GM06990 (cell line): ENCODE measurements around the gene LENG8.

Experiments
- DNase-seq: peaks from one replicate; pipeline ENCODE4 v3.0.0-alpha.2; 2011; ENCODE audit not compliant: insufficient read length; ENCODE audit errors: extremely low read depth
- H3K27me3 ChIP-seq: replicated peaks from 2 replicates; pipeline ENCODE4 v1.6.0; 2011; ENCODE audit warnings: low read length; ENCODE audit not compliant: control insufficient read depth, insufficient read depth
- H3K36me3 ChIP-seq: 2 replicates; pipeline ENCODE4 v1.5.1; 2011; ENCODE audit warnings: low read length; ENCODE audit not compliant: control insufficient read depth, insufficient read depth
- H3K4me3 ChIP-seq: replicated peaks from 2 replicates; pipeline ENCODE4 v1.5.1; 2011; ENCODE audit warnings: low read depth, mild to moderate bottlenecking, control low read depth, low read length
- TF ChIP-seq, protein P1 (sequence below): IDR thresholded peaks from 2 replicates; pipeline ENCODE4 v1.5.1; 2011; ENCODE audit warnings: low read length, control low read depth, mild to moderate bottlenecking, inconsistent platforms; ENCODE audit not compliant: insufficient read depth, poor library complexity, severe bottlenecking

LENG8 gene

DNA sequence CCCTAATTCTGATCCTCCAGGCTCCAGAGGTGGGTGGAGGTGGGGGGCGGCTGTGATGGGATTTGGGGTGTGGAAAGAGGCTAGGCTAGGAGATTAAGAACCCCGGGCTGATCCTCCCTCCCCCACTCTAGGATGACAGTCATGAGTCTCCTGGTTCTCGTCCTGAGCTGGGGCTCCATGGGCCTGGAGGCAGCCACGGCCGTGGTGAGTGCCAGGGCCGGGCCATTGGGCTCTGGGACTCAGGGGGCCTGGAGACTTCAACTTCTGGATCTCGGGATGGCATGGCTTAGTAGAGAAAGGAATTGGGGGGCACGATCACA lies 19.9 kb upstream of the LENG8 start:
- no peaks in the 10 kb centered on the region for H3K36me3 ChIP-seq
- TF ChIP-seq, protein P1, sequence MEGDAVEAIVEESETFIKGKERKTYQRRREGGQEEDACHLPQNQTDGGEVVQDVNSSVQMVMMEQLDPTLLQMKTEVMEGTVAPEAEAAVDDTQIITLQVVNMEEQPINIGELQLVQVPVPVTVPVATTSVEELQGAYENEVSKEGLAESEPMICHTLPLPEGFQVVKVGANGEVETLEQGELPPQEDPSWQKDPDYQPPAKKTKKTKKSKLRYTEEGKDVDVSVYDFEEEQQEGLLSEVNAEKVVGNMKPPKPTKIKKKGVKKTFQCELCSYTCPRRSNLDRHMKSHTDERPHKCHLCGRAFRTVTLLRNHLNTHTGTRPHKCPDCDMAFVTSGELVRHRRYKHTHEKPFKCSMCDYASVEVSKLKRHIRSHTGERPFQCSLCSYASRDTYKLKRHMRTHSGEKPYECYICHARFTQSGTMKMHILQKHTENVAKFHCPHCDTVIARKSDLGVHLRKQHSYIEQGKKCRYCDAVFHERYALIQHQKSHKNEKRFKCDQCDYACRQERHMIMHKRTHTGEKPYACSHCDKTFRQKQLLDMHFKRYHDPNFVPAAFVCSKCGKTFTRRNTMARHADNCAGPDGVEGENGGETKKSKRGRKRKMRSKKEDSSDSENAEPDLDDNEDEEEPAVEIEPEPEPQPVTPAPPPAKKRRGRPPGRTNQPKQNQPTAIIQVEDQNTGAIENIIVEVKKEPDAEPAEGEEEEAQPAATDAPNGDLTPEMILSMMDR: no peak
- no peaks in the 10 kb centered on the region for H3K27me3 ChIP-seq
- H3K4me3 ChIP-seq: no peak overlapping the region
- DNase-seq: no peak

GRCh38 chr19:54429545-54430227 lies 19.3 kb upstream of the LENG8 start:
- H3K27me3 ChIP-seq: no peaks in the 10 kb centered on the region
- no peak for DNase-seq
- no peaks in the 10 kb centered on the region for H3K36me3 ChIP-seq
- H3K4me3 ChIP-seq: no peak overlapping the region
- TF ChIP-seq, protein P1: no peak

- Histone ChIP-seq H3K36me3 (no peaks in the 10 kb centered on the region), H3K4me3 (peak overlapping the region; percentile 22; the same call in 1 of the 2 replicates), H3K27me3 (no peaks in the 10 kb centered on the region)
- DNase-seq: no peak
- TF ChIP-seq, protein P1: no peak
These were observed 18.4 kb upstream of the LENG8 start for GRCh38 chr19:54430306-54431254.

- DNase-seq: no peak
- TF ChIP-seq, protein P1: no peak
- Histone ChIP-seq H3K27me3 (no peaks in the 10 kb centered on the region), H3K36me3 (no peaks in the 10 kb centered on the region), H3K4me3 (no peak overlapping the region)
These were observed 17.7 kb upstream of the LENG8 start for GRCh38 chr19:54431255-54431838.

DNA sequence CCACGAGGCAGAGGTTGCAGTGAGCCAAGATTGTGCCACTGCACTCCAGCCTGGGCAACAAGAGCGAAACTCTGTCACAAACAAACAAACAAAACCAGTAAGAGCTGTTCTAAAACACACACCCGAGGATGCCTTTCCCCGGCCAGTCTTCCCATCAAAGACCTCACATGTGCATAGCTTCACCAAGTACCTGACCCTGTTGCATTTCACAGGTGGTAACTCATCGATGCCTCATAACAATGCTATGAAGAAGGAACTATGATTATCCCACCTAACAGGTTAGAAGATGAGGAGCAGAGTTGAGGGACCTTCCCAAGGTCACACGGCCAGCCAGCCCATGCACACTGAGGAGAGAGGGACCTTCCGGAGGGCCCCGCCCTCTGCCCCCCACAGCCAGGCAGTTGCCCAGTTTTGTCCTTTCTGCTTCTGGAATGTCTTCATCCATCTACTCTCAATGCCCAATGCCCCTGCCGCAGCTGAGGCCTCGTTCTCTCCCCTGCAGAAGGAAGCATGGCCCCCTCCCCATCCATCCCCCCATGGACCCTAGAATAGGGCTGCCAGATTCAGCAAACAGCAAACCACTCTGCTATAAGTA lies 16.8 kb upstream of the LENG8 start:
- TF ChIP-seq, protein P1: no peak
- H3K27me3 ChIP-seq: no peaks in the 10 kb centered on the region
- no peaks in the 10 kb centered on the region for H3K36me3 ChIP-seq
- no peak overlapping the region for H3K4me3 ChIP-seq
- DNase-seq: no peak
